Naive thymus-derived CD8-positive, alpha-beta T cell (primary cell): ENCODE results near the gene IMMT. TPM values are rescaled to one million over a fixed set of nuclear protein-coding genes. Genes with fewer than 3 reads are reported as not detected.

Source experiments
- ATAC-seq, 2 donors: fragments of 150-1000 bp; cut with Tn5 transposase in 1 of 2; sonication (Bioruptor Pico), chemical (Tn5 transposase) in 1 of 2; 1 replicate in 1 of 2; 2 replicates in 1 of 2; pipeline ENCODE4 v1.10.0; 2021; ENCODE audit warnings: mild to moderate bottlenecking in 2 of 2, moderate library complexity in 2 of 2
- POLR2A ChIA-PET: fragments of 350-600 bp; sonication (Branson Sonifier 250); formaldehyde crosslinking; loops from one replicate; lab custom pipeline; 2021; ENCODE audit warnings: antibody characterized with exemption; lab: Charles Lee
- DNase-seq, 10 donors: peaks; one replicate each; pipeline versions ENCODE4 v3.0.0 to v3.0.0-alpha.2; 2020 to 2022
- H3K27ac Mint-ChIP-seq, 10 donors: one replicate each; pipeline ENCODE4 v1.8.0; 2020 to 2022; ENCODE audit warnings: mild to moderate bottlenecking in 10 of 10, mixed read lengths in 10 of 10, moderate library complexity in 4 of 10, inconsistent platforms in 1 of 10
- H3K27me3 Mint-ChIP-seq, 5 donors: one replicate each; pipeline ENCODE4 v1.8.0; 2021 to 2022; ENCODE audit warnings: mixed read lengths in 5 of 5
- H3K36me3 Mint-ChIP-seq, 3 donors: one replicate each; pipeline ENCODE4 v1.8.0; 2020 to 2022; ENCODE audit warnings: mixed read lengths in 3 of 3, mild to moderate bottlenecking in 2 of 3, inconsistent platforms in 1 of 3
- H3K4me1 Mint-ChIP-seq, 4 donors: one replicate each; pipeline ENCODE4 v1.8.0; 2021 to 2022; ENCODE audit warnings: mixed read lengths in 4 of 4
- H3K4me3 Mint-ChIP-seq, 10 donors: one replicate each; pipeline ENCODE4 v1.8.0; 2020 to 2022; ENCODE audit warnings: mild to moderate bottlenecking in 10 of 10, mixed read lengths in 10 of 10, moderate library complexity in 6 of 10, inconsistent platforms in 1 of 10
- H3K9me3 Mint-ChIP-seq, 9 donors: one replicate each; pipeline ENCODE4 v1.8.0; 2020 to 2022; ENCODE audit warnings: mixed read lengths in 9 of 9, mild to moderate bottlenecking in 3 of 9, inconsistent platforms in 1 of 9, moderate library complexity in 1 of 9
- polyA plus RNA-seq, 3 donors: library from polyadenylated mRNA; unstranded; fragments of 300-500 nt; fragmentation: Illumina TruSeq; gene quantifications; one replicate each; pipeline ENCODE4 v1.2.3, GENCODE V29; 2021
- total RNA-seq, 8 experiments: library from RNA in 2 of 8; stranded (reverse) in 2 of 8; gene quantifications; one replicate each; pipeline ENCODE4 v1.2.3 and lab custom pipeline; 2021 to 2026

Gene IMMT
- total and polyA plus RNA-seq, 5 experiments from 2014 or later = 47.5 to 86.2 (median 71.9) TPM

GRCh38 chr2:86189782-86190416 is 5.4 kb downstream of the IMMT start:
- no peak for DNase-seq
- no peaks in the 10 kb centered on the region for H3K9me3 Mint-ChIP-seq
- POLR2A ChIA-PET = no interaction called here
- peaks cover 0 to 31% (median 6%) of the 10 kb centered on the region in 3 donors for H3K36me3 Mint-ChIP-seq
- H3K27ac Mint-ChIP-seq = peak overlapping the region in 4 of 10 donors; percentile 8 to 69 (median 43)
- peaks cover 44 to 86% (median 79%) of the 10 kb centered on the region in 4 donors for H3K4me1 Mint-ChIP-seq
- peak overlapping the region in 3 of 10 donors; percentile 4 to 38 (median 8) for H3K4me3 Mint-ChIP-seq
- H3K27me3 Mint-ChIP-seq = no peaks in the 10 kb centered on the region
- no peak for ATAC-seq

GRCh38 chr2:86186431-86186830 is 8.8 kb downstream of the IMMT start:
- Mint-ChIP-seq H3K27ac (peak overlapping the region; percentile 80 to 95 (median 92)), H3K4me1 (peaks cover 33 to 82% (median 74%) of the 10 kb centered on the region in 4 donors), H3K27me3 (no peaks in the 10 kb centered on the region), H3K4me3 (peak overlapping the region in 9 of 10 donors; percentile 50 to 75 (median 70)), H3K9me3 (no peaks in the 10 kb centered on the region), H3K36me3 (peaks cover 0 to 25% (median 6%) of the 10 kb centered on the region in 3 donors)
- POLR2A ChIA-PET = interaction anchor here (0.5 to 1.0 kb wide), 3 partner anchors 15 to 81 kb away, joined by 3 to 6 read pairs (median 3); partner anchors contain the start of genes POLR1A and PTCD3
- DNase-seq = no peak
- no peak for ATAC-seq

- peak; percentile 71 to 72 for ATAC-seq
- POLR2A ChIA-PET = interaction anchor here (0.6 to 3.3 kb wide), 6 partner anchors 9 to 256 kb away, joined by 3 to 25 read pairs (median 6); partner anchors contain the start of genes IMMT, KDM3A, POLR1A and PTCD3
- peak overlapping the region; percentile 46 to 75 (median 70) for H3K4me3 Mint-ChIP-seq
- H3K4me1 Mint-ChIP-seq = peaks cover 31 to 74% (median 70%) of the 10 kb centered on the region in 4 donors
- no peaks in the 10 kb centered on the region for H3K9me3 Mint-ChIP-seq
- peak overlapping the region; percentile 80 to 95 (median 92) for H3K27ac Mint-ChIP-seq
- H3K36me3 Mint-ChIP-seq = peaks cover 0 to 25% (median 6%) of the 10 kb centered on the region in 3 donors
- no peaks in the 10 kb centered on the region for H3K27me3 Mint-ChIP-seq
- peak in 3 of 10 donors; percentile 36 to 39 (median 37) for DNase-seq
Measured at GRCh38 chr2:86185517-86186212, 9.6 kb downstream of the IMMT start.

- no peaks in the 10 kb centered on the region for H3K27me3 Mint-ChIP-seq
- POLR2A ChIA-PET = interaction anchor here (1.4 kb wide), 1 partner anchor 18 kb away, joined by 5 read pairs; the partner anchor contains the start of gene IMMT
- no peak overlapping the region for H3K4me3 Mint-ChIP-seq
- DNase-seq (no peak), ATAC-seq (no peak)
- H3K27ac Mint-ChIP-seq = peak overlapping the region in 2 of 10 donors; percentile 24 to 29
- H3K9me3 Mint-ChIP-seq = no peaks in the 10 kb centered on the region
- peaks cover 4 to 86% (median 14%) of the 10 kb centered on the region in 3 donors for H3K36me3 Mint-ChIP-seq
- peaks cover 16 to 31% (median 23%) of the 10 kb centered on the region in 4 donors for H3K4me1 Mint-ChIP-seq
Measured at GRCh38 chr2:86176597-86176996, 18.7 kb downstream of the IMMT start.

- H3K27me3 Mint-ChIP-seq = no peaks in the 10 kb centered on the region
- ATAC-seq (no peak), DNase-seq (no peak)
- H3K36me3 Mint-ChIP-seq = peaks cover 4 to 89% (median 14%) of the 10 kb centered on the region in 3 donors
- POLR2A ChIA-PET = interaction anchor here (1.4 kb wide), 1 partner anchor 19 kb away, joined by 5 read pairs; the partner anchor contains the start of gene IMMT
- H3K27ac Mint-ChIP-seq = peak overlapping the region in 3 of 10 donors; percentile 0 to 50 (median 29)
- H3K9me3 Mint-ChIP-seq = no peaks in the 10 kb centered on the region
- peaks cover 16 to 28% (median 23%) of the 10 kb centered on the region in 4 donors for H3K4me1 Mint-ChIP-seq
- no peak overlapping the region for H3K4me3 Mint-ChIP-seq
Measured at GRCh38 chr2:86175828-86176227, 19.4 kb downstream of the IMMT start.

GRCh38 chr2:86174445-86174844 is 20.8 kb downstream of the IMMT start:
- POLR2A ChIA-PET = no interaction called here
- ATAC-seq = no peak
- no peaks in the 10 kb centered on the region for H3K27me3 Mint-ChIP-seq
- H3K36me3 Mint-ChIP-seq = peaks cover 4 to 86% (median 10%) of the 10 kb centered on the region in 3 donors
- DNase-seq = no peak
- peak overlapping the region in 2 of 10 donors; percentile 28 to 66 for H3K27ac Mint-ChIP-seq
- H3K4me1 Mint-ChIP-seq = peaks cover 14 to 26% (median 23%) of the 10 kb centered on the region in 4 donors
- no peak overlapping the region for H3K4me3 Mint-ChIP-seq
- H3K9me3 Mint-ChIP-seq = no peaks in the 10 kb centered on the region

- ATAC-seq (no peak), DNase-seq (no peak)
- POLR2A ChIA-PET = no interaction called here
- H3K9me3 Mint-ChIP-seq = no peaks in the 10 kb centered on the region
- peaks cover 14 to 24% (median 21%) of the 10 kb centered on the region in 4 donors for H3K4me1 Mint-ChIP-seq
- peak overlapping the region in 5 of 10 donors; percentile 18 to 69 (median 31) for H3K27ac Mint-ChIP-seq
- H3K36me3 Mint-ChIP-seq = peaks cover 13 to 85% (median 16%) of the 10 kb centered on the region in 3 donors
- no peaks in the 10 kb centered on the region for H3K27me3 Mint-ChIP-seq
- no peak overlapping the region for H3K4me3 Mint-ChIP-seq
Measured at GRCh38 chr2:86172610-86173009, 22.7 kb downstream of the IMMT start.

- Mint-ChIP-seq H3K27me3 (no peaks in the 10 kb centered on the region), H3K9me3 (no peaks in the 10 kb centered on the region), H3K4me3 (no peak overlapping the region), H3K27ac (peak overlapping the region in 1 of 10 donors; percentile 51), H3K36me3 (peaks cover 14 to 82% (median 17%) of the 10 kb centered on the region in 3 donors), H3K4me1 (peaks cover 12 to 21% (median 20%) of the 10 kb centered on the region in 4 donors)
- DNase-seq (no peak), ATAC-seq (no peak)
- POLR2A ChIA-PET = no interaction called here
Measured at GRCh38 chr2:86171295-86171694, 24.0 kb downstream of the IMMT start.

- Mint-ChIP-seq H3K9me3 (no peaks in the 10 kb centered on the region), H3K27ac (no peak overlapping the region), H3K4me3 (no peak overlapping the region), H3K27me3 (no peaks in the 10 kb centered on the region), H3K4me1 (peaks cover 6 to 14% (median 12%) of the 10 kb centered on the region in 4 donors), H3K36me3 (peaks cover 14 to 80% (median 17%) of the 10 kb centered on the region in 3 donors)
- POLR2A ChIA-PET = no interaction called here
- ATAC-seq (no peak), DNase-seq (no peak)
Measured at GRCh38 chr2:86170449-86170848, 24.8 kb downstream of the IMMT start.

GRCh38 chr2:86160156-86160952 is 34.9 kb downstream of the IMMT start:
- no peak for DNase-seq
- POLR2A ChIA-PET = interaction anchor here (0.7 to 1.1 kb wide), 2 partner anchors 16 to 398 kb away, joined by 3 read pairs; no protein-coding TSS in a partner anchor
- H3K27me3 Mint-ChIP-seq = no peaks in the 10 kb centered on the region
- H3K4me1 Mint-ChIP-seq = no peaks in the 10 kb centered on the region
- peaks cover 0 to 91% (median 24%) of the 10 kb centered on the region in 3 donors for H3K36me3 Mint-ChIP-seq
- ATAC-seq = no peak
- no peak overlapping the region for H3K4me3 Mint-ChIP-seq
- no peaks in the 10 kb centered on the region for H3K9me3 Mint-ChIP-seq
- H3K27ac Mint-ChIP-seq = peak overlapping the region in 3 of 10 donors; percentile 25 to 38 (median 27)

GRCh38 chr2:86158286-86158685 is 37.0 kb downstream of the IMMT start:
- ATAC-seq (no peak), DNase-seq (no peak)
- Mint-ChIP-seq H3K4me3 (no peak overlapping the region), H3K27ac (peak overlapping the region in 1 of 10 donors; percentile 13), H3K4me1 (peaks cover 0 to 2% (median 0%) of the 10 kb centered on the region in 4 donors), H3K36me3 (peaks cover 0 to 86% (median 21%) of the 10 kb centered on the region in 3 donors), H3K9me3 (no peaks in the 10 kb centered on the region), H3K27me3 (no peaks in the 10 kb centered on the region)
- POLR2A ChIA-PET = interaction anchor here (0.7 kb wide), 2 partner anchors 271 to 1588 kb away, joined by 6 to 7 read pairs; no protein-coding TSS in a partner anchor
